Stimulated activated naive CD4-positive, alpha-beta T cell (primary cell): ENCODE results near the gene CNTNAP2.
"Not testable (repeated sequence)": the region's sequence is repeated elsewhere in the genome, so short reads cannot be mapped to it uniquely, and the experiment has no call there.

Experiments
- DNase-seq, 6 experiments: peaks; one replicate each; lab custom pipeline; 2025; lab: John Stamatoyannopoulos, UW

CNTNAP2 gene

GRCh38 chr7:147567043-147567442 is 1450.4 kb downstream of the CNTNAP2 start:
- DNase-seq: no peak

GRCh38 chr7:147569116-147569913 is 1452.7 kb downstream of the CNTNAP2 start:
- no peak for DNase-seq

- DNase-seq: no peak
Measured at GRCh38 chr7:147570390-147570789, 1453.8 kb downstream of the CNTNAP2 start.

- DNase-seq: no peak
Measured at GRCh38 chr7:147571436-147572185, 1455.0 kb downstream of the CNTNAP2 start.

- DNase-seq: no peak
Measured at GRCh38 chr7:147578196-147578595, 1461.6 kb downstream of the CNTNAP2 start.

- DNase-seq: no peak
Measured at GRCh38 chr7:147579148-147579547, 1462.5 kb downstream of the CNTNAP2 start.

GRCh38 chr7:147584771-147585193 is 1468.2 kb downstream of the CNTNAP2 start:
- no peak for DNase-seq

- no peak for DNase-seq
Measured at GRCh38 chr7:147586110-147586509, 1469.5 kb downstream of the CNTNAP2 start.

GRCh38 chr7:147586526-147586925 is 1469.9 kb downstream of the CNTNAP2 start:
- DNase-seq: no peak

GRCh38 chr7:147593271-147594057 is 1476.9 kb downstream of the CNTNAP2 start:
- DNase-seq: no peak

GRCh38 chr7:147595042-147595441 is 1478.4 kb downstream of the CNTNAP2 start:
- no peak for DNase-seq

- not testable (repeated sequence) for DNase-seq
Measured at GRCh38 chr7:147598687-147599086, 1482.1 kb downstream of the CNTNAP2 start.

GRCh38 chr7:147605323-147605722 is 1488.7 kb downstream of the CNTNAP2 start:
- DNase-seq: no peak

- no peak for DNase-seq
Measured at GRCh38 chr7:147607157-147607800, 1490.7 kb downstream of the CNTNAP2 start.

- no peak for DNase-seq
Measured at GRCh38 chr7:147611431-147611830, 1494.8 kb downstream of the CNTNAP2 start.

- no peak for DNase-seq
Measured at GRCh38 chr7:147635288-147635687, 1518.7 kb downstream of the CNTNAP2 start.

GRCh38 chr7:147636553-147636952 is 1520.0 kb downstream of the CNTNAP2 start:
- DNase-seq: no peak

GRCh38 chr7:147638566-147638965 is 1522.0 kb downstream of the CNTNAP2 start:
- no peak for DNase-seq

GRCh38 chr7:147639037-147639436 is 1522.4 kb downstream of the CNTNAP2 start:
- no peak for DNase-seq

GRCh38 chr7:147639751-147640150 is 1523.2 kb downstream of the CNTNAP2 start:
- no peak for DNase-seq

GRCh38 chr7:147640821-147641220 is 1524.2 kb downstream of the CNTNAP2 start:
- DNase-seq: no peak

GRCh38 chr7:147646568-147646967 is 1530.0 kb downstream of the CNTNAP2 start:
- DNase-seq: no peak
